Body of pancreas (tissue), 4 donors: ENCODE measurements around the gene PACRG.

Source experiments
- CTCF ChIP-seq, 7 experiments: fragments of 450-650 bp in 4 of 7; fragments of 200-600 bp in 3 of 7; sonication (generic) in 3 of 7; IDR thresholded peaks; one replicate each; pipeline ENCODE4 v1.5.1; 2016 to 2019; ENCODE audit warnings: antibody characterized with exemption in 7 of 7
- POLR2A ChIP-seq, 3 donors: fragments of 450-650 bp; IDR thresholded peaks; one replicate each; pipeline ENCODE4 v1.6.1; 2016; ENCODE audit warnings: antibody characterized with exemption in 3 of 3, mild to moderate bottlenecking in 2 of 3

DNA sequence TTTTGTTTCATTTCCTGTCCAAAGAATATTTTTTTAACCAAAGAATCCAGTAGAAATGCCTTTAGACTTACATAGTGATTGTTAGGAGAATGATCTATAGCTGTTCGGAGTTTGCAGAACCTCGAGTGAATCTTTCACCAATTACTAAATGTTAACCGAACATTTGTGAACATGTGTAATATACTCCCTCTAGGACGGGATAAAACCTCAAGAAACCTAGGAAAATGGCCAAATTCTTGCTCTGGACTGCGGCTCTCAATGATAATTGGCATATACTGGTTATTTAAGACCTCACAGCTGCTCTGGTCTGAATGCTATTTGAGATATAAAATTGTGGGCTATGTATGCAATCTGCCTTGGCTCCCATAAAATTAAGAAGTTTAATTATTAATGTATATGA is 137.1 kb downstream of the PACRG start:
- no peak for TF ChIP-seq CTCF (IDR thresholded peaks at IDR 0.05)
- TF ChIP-seq POLR2A (IDR thresholded peaks at IDR 0.05): no peak
